Subcutaneous adipose tissue (tissue), 4 donors: ENCODE results near the gene TNRC18. TPM values are rescaled to one million over a fixed set of nuclear protein-coding genes. Genes with fewer than 3 reads are reported as not detected.

Experiments used
- total RNA-seq, 4 donors: library from RNA; depleted of rRNA; stranded (reverse); fragments of >200 nt; gene quantifications; one replicate each; pipeline ENCODE4 v1.1.0, GENCODE V29; 2016
- TF ChIP-seq, protein P1 (sequence below): fragments of 450-650 bp; IDR thresholded peaks from one replicate; pipeline ENCODE4 v1.5.1; 2016; ENCODE audit warnings: low read depth, mild to moderate bottlenecking, control low read depth, antibody characterized with exemption, moderate library complexity

Gene TNRC18
- total RNA-seq, 4 donors from 2014 or later, result 21.7 to 107 (median 34.0) TPM

DNA sequence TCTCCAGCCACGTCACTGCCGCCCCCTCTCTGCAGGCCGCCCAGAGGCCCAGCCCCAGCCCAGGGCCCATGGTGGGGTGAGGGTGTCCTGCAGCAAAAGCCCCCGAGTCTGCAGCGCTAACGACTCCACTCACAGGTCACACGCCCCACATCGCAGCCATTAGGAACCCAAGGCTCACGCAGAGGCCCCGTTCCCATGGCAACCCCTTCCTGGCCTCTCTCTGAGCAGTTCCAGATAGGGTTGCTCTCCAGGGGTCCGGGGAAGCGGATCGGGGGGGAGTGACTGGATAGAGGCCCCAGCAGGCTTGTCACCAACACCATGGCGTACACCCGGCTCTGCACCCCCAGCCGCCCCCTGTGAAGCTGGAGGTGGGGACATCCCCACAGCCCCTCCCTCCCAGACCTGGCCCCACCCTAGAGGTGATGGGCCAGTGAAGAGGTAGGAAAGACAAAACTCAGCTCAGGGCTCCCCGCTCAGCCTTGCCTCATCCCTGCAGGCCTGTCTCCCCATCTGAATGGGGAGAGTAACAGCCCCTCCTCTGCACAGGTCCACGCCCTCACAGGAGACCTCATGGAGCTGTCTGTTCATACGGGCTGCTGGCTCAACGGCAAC, 41.2 kb downstream of the TNRC18 start:
- TF ChIP-seq, protein P1, sequence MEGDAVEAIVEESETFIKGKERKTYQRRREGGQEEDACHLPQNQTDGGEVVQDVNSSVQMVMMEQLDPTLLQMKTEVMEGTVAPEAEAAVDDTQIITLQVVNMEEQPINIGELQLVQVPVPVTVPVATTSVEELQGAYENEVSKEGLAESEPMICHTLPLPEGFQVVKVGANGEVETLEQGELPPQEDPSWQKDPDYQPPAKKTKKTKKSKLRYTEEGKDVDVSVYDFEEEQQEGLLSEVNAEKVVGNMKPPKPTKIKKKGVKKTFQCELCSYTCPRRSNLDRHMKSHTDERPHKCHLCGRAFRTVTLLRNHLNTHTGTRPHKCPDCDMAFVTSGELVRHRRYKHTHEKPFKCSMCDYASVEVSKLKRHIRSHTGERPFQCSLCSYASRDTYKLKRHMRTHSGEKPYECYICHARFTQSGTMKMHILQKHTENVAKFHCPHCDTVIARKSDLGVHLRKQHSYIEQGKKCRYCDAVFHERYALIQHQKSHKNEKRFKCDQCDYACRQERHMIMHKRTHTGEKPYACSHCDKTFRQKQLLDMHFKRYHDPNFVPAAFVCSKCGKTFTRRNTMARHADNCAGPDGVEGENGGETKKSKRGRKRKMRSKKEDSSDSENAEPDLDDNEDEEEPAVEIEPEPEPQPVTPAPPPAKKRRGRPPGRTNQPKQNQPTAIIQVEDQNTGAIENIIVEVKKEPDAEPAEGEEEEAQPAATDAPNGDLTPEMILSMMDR, result no peak

DNA sequence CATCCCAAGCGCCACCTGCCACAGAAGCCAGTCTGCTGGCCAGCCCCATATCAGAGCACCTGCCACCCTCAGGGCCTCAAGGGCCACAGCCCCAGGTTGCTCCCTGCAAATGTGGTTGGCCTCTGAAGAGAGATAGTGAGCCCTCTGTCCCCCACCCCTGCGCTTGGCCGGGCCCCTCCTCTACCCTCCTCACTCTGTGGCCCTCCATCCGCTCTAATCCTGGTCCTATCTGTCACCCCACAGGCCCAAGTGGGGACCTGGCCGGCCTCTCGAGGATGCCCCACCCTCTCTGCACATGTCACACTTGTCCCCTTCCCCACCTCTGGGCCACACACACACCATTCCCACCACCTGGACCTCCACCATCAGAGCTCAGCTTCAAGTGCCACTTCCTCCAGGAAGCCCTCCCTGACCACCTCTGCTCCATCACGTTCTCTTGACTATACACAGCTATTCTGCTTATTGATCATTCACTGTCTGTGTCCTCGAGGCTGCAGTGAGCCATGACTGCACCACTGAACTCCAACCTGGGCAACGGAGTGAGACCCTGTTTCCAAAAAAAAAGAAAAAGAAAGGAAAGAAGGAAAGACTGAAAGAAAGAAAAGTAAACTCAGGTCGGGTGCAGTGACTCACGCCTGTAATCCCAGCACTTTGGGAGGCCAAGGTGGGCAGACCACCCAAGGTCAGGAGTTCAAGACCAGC, 42.4 kb downstream of the TNRC18 start:
- TF ChIP-seq, protein P1, result no peak

DNA sequence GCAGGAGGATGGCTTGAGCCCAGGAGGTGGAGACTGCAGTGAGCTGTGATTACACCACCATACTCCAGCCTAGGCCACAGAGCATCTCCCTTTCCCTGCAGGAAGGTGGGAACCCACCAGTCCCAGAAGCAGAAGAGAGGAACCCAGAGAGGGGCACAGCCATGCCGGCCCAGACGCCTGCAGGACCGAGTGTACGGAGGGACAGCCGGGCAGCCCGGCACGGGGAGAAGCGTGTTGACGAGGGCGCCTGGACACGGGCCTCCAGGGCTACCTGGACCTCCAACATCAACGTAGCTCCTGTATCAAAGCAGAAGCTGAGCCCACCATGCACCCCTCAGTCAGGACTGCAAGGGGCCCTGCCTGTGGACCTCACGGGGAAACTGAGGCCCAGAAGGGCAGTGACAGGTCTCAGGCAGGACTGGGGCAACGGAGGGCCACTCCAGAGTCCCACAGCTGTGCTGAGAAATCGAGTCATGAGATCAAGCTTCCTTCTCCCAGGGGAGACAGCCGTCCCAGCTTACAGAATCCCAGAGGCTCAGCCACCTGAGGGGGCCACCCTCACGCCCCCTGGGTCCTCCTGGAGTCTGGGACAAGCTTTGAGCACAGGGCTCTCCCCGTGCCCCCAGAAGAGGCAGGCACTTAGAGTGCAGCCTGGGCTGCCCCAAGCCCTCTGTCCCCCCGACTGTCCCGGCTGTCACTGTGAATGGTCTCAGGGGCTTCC, 43.1 kb downstream of the TNRC18 start:
- TF ChIP-seq, protein P1, result no peak

DNA sequence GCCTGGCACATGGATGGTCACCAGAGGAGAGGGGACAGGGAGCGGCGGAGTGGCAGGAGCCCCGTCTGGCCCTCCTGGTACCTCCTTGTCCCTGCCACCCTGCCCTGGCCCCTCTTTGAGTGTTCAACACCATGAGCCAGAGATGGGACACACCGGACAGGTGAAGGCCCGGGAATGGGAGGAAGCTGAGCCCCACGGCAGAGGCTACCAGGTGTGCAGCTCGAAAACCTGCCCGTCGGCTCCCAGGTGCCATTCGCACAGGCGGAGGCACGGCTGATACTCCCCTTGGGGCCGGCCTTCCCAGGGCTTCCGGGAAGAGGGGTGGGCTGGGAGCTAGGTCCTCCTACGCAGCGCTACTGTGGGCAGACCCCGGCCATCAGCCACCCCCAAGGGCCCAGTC, 44.1 kb downstream of the TNRC18 start:
- TF ChIP-seq, protein P1, result no peak

DNA sequence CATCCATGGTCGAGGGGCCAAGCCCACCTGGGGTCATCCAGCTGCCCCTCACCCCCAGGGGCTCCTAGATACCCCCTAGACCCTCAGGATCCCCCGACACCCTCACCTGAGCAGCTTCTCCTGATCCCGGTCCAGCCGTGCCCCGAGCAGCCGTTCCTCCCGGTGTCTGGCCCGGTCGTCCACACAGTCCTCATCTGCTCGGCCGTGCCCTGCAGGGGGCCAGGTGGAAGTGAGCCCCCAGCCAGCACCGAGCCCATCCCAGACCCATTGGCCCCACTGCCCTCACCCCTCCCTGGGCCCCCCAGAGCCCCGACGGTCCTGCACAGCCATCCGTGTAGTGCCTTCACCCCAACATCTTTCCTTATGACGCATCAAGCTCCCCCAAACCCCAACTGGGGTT, 45.8 kb downstream of the TNRC18 start:
- TF ChIP-seq, protein P1, result no peak

DNA sequence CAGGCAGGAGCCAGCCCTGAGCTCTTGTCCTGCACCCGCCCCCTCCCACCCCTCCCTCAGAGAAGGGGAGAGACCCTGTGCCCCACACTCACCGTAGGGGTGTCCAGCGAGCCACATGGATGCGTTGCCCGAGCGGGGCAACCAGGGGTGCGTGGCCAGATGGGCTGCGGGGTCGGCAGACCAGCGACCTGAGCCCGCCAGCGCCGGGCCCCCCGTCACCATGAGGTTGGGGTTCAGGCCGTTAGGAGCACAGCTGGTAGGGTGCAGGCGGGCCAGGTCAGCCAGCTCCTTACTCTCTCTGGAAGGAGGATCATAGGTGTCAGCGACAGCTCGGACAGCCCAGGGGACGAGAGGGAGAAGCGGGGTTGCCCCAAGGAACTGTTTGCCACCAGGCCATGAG, 46.4 kb downstream of the TNRC18 start:
- TF ChIP-seq, protein P1, result no peak

DNA sequence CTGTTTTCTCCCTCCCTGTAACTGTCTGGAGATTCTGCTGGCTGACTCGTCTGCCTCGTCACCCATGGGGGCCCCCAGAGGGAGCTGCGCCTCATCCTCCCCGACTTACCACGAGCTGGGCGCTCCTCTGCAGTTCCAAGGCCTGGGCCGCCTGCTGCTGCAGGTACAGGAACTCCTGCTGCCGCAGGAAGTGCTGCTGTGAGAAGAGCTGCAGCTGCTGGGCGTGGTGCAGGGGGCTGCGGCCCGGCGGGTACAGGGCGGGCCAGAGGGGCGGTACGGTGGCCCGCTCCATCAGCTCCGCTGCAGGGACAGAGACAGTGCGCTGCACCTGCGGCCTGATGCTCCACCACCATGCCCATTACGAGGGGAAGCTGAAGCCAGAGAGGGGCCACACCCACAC, 47.7 kb downstream of the TNRC18 start:
- TF ChIP-seq, protein P1, result no peak
